IMR-90 (cell line): ENCODE results near the gene SIGLEC6. TPM values are rescaled to one million over a fixed set of nuclear protein-coding genes. Genes with fewer than 3 reads are reported as not detected.
A peak's percentile ranks its signal among the peaks of the same experiment; 100 is the strongest.

ENCODE experiments used
- ATAC-seq: fragments of 200-7000 bp; cut with Tn5 transposase; 2 replicates; pipeline ENCODE4 v1.9.1; 2020; ENCODE audit warnings: low read depth, mild to moderate bottlenecking, moderate library complexity
- BruUV-seq: library from RNA; stranded (reverse); fragments of 400-500 nt; replicated peaks from 2 replicates; lab custom pipeline; 2021; lab: Mats Ljungman, UMichigan
- CTCF ChIA-PET: fragments of 300-600 bp; formaldehyde crosslinking; extraction: SDS; loops from one replicate; lab custom pipeline; 2021; ENCODE audit warnings: antibody characterized with exemption; lab: Yijun Ruan, JAX
- POLR2A ChIA-PET: fragments of 300-600 bp; sonication (Branson Sonifier 250); formaldehyde crosslinking; loops from one replicate; lab custom pipeline; 2022; ENCODE audit warnings: antibody characterized with exemption; ENCODE audit not compliant: unreplicated experiment; lab: Charles Lee
- DNase-seq: peaks from one replicate; pipeline ENCODE4 v3.0.0; 2013
- H2AFZ ChIP-seq: replicated peaks from 2 replicates; pipeline ENCODE3; 2013; ENCODE audit warnings: low read length, mild to moderate bottlenecking; ENCODE audit not compliant: poor library complexity
- H2AK5ac ChIP-seq: 2 replicates; pipeline ENCODE4 v1.6.1; 2013; ENCODE audit warnings: low read depth, low read length, inconsistent platforms
- H2AK9ac ChIP-seq: replicated peaks from 2 replicates; pipeline ENCODE3; 2013; ENCODE audit warnings: mild to moderate bottlenecking, low read depth, low read length, moderate library complexity; ENCODE audit not compliant: poor library complexity
- H2BK120ac ChIP-seq: 2 replicates; pipeline ENCODE4 v1.6.1; 2013; ENCODE audit warnings: low read depth, low read length, inconsistent platforms
- H2BK15ac ChIP-seq: 3 replicates; pipeline ENCODE4 v1.6.1; 2013; ENCODE audit warnings: low read depth, low read length, inconsistent platforms
- H2BK20ac ChIP-seq: 2 replicates; pipeline ENCODE4 v1.6.1; 2013; ENCODE audit warnings: low read depth, mild to moderate bottlenecking, inconsistent platforms, low read length, moderate library complexity
- H2BK5ac ChIP-seq: 2 replicates; pipeline ENCODE4 v1.6.1; 2013; ENCODE audit warnings: mild to moderate bottlenecking, low read depth, low read length, inconsistent platforms; ENCODE audit not compliant: poor library complexity, severe bottlenecking
- H3K14ac ChIP-seq: replicated peaks from 2 replicates; pipeline ENCODE4 v1.6.1; 2013; ENCODE audit warnings: low read depth, low read length, inconsistent platforms
- H3K18ac ChIP-seq: 2 replicates; pipeline ENCODE4 v1.6.1; 2013; ENCODE audit warnings: low read depth, low read length, control low read depth
- H3K23ac ChIP-seq: 2 replicates; pipeline ENCODE4 v1.6.1; 2013; ENCODE audit warnings: low read depth, low read length, inconsistent platforms
- H3K27ac ChIP-seq: 2 replicates; pipeline ENCODE4 v1.5.1; 2013; ENCODE audit warnings: mild to moderate bottlenecking, control low read depth, low read length; ENCODE audit not compliant: insufficient read depth
- H3K27me3 ChIP-seq: 2 replicates; pipeline ENCODE4 v1.6.1; 2013; ENCODE audit warnings: low read length; ENCODE audit not compliant: control insufficient read depth, insufficient read depth
- H3K36me3 ChIP-seq: 2 replicates; pipeline ENCODE4 v1.6.1; 2013; ENCODE audit warnings: low read length, mixed read lengths; ENCODE audit not compliant: control insufficient read depth, insufficient read depth
- H3K4ac ChIP-seq: 2 replicates; pipeline ENCODE4 v1.6.1; 2013; ENCODE audit warnings: low read depth, low read length, inconsistent platforms
- H3K4me1 ChIP-seq: 2 replicates; pipeline ENCODE4 v1.6.1; 2013; ENCODE audit warnings: low read length, mixed read lengths; ENCODE audit not compliant: control insufficient read depth, insufficient read depth
- H3K4me2 ChIP-seq: 2 replicates; pipeline ENCODE4 v1.6.1; 2013; ENCODE audit warnings: low read depth, mild to moderate bottlenecking, control low read depth, low read length, moderate library complexity
- H3K4me3 ChIP-seq: 2 replicates; pipeline ENCODE4 v1.5.1; 2013; ENCODE audit warnings: low read depth, mild to moderate bottlenecking, control low read depth, low read length, moderate library complexity; ENCODE audit not compliant: insufficient read depth
- H3K56ac ChIP-seq: 2 replicates; pipeline ENCODE4 v1.6.1; 2013; ENCODE audit warnings: low read length, inconsistent platforms; ENCODE audit not compliant: insufficient read depth; ENCODE audit errors: extremely low read depth
- H3K79me1 ChIP-seq, 2 experiments: 2 replicates each; pipeline ENCODE4 v1.6.1; 2013; ENCODE audit warnings: low read length in 2 of 2, inconsistent platforms in 1 of 2, low read depth in 1 of 2
- H3K9ac ChIP-seq: 2 replicates; pipeline ENCODE4 v1.6.1; 2013; ENCODE audit warnings: low read depth, low read length, control low read depth
- H3K9me1 ChIP-seq: 2 replicates; pipeline ENCODE4 v1.6.1; 2013; ENCODE audit warnings: low read length, inconsistent platforms; ENCODE audit not compliant: insufficient read depth
- H3K9me3 ChIP-seq: 2 replicates; pipeline ENCODE4 v1.6.1; 2013; ENCODE audit warnings: low read length; ENCODE audit not compliant: control insufficient read depth, insufficient read depth
- H4K20me1 ChIP-seq: 2 replicates; pipeline ENCODE4 v1.6.1; 2013; ENCODE audit warnings: low read length, inconsistent platforms; ENCODE audit not compliant: insufficient read depth
- H4K5ac ChIP-seq: 2 replicates; pipeline ENCODE4 v1.6.1; 2013; ENCODE audit warnings: mild to moderate bottlenecking, low read depth, low read length, control low read depth
- H4K8ac ChIP-seq, 2 experiments: 2 replicates each; pipeline ENCODE4 v1.6.1; 2013; ENCODE audit warnings: low read depth in 2 of 2, low read length in 2 of 2, control low read depth in 1 of 2, inconsistent platforms in 1 of 2
- H4K91ac ChIP-seq: 2 replicates; pipeline ENCODE4 v1.6.1; 2013; ENCODE audit warnings: low read depth, low read length, inconsistent platforms; ENCODE audit not compliant: insufficient read depth
- BHLHE40 ChIP-seq: fragments of 150-350 bp; IDR thresholded peaks from 2 replicates; pipeline ENCODE4 v1.6.1; 2016; ENCODE audit warnings: mild to moderate bottlenecking, low read depth, low read length
- CEBPB ChIP-seq: IDR thresholded peaks from 2 replicates; pipeline ENCODE4 v1.6.1; 2012; ENCODE audit warnings: low read depth, low read length, improper control_type of control experiment
- CHD1 ChIP-seq: IDR thresholded peaks from 2 replicates; pipeline ENCODE4 v1.6.1; 2012; ENCODE audit warnings: low read depth, low read length, improper control_type of control experiment
- CTCF ChIP-seq: conservative IDR thresholded peaks from 2 replicates; pipeline ENCODE4 v1.5.1; 2012; ENCODE audit warnings: mild to moderate bottlenecking, low read depth, low read length, improper control_type of control experiment
- ELK1 ChIP-seq: fragments of 150-350 bp; IDR thresholded peaks from 2 replicates; pipeline ENCODE4 v1.6.1; 2016; ENCODE audit warnings: low read depth, mild to moderate bottlenecking, low read length, moderate library complexity, borderline replicate concordance
- FOS ChIP-seq: fragments of 150-350 bp; IDR thresholded peaks from 2 replicates; pipeline ENCODE4 v1.6.1; 2016; ENCODE audit warnings: low read depth, low read length
- MAFK ChIP-seq: IDR thresholded peaks from 2 replicates; pipeline ENCODE4 v1.6.1; 2012; ENCODE audit warnings: low read depth, low read length, improper control_type of control experiment
- MXI1 ChIP-seq: IDR thresholded peaks from 2 replicates; pipeline ENCODE4 v1.6.1; 2012; ENCODE audit warnings: low read depth, mild to moderate bottlenecking, low read length, moderate library complexity, borderline replicate concordance
- NFE2L2 ChIP-seq: fragments of 150-350 bp; IDR thresholded peaks from 2 replicates; pipeline ENCODE4 v1.6.1; 2016; ENCODE audit warnings: low read depth, mild to moderate bottlenecking, low read length
- POLR2A ChIP-seq: IDR thresholded peaks from 2 replicates; pipeline ENCODE4 v1.6.1; 2012; ENCODE audit warnings: mild to moderate bottlenecking, low read depth, low read length
- RAD21 ChIP-seq: IDR thresholded peaks from 2 replicates; pipeline ENCODE4 v1.6.1; 2012; ENCODE audit warnings: low read length, improper control_type of control experiment
- RCOR1 ChIP-seq: IDR thresholded peaks from 2 replicates; pipeline ENCODE4 v1.6.1; 2012; ENCODE audit warnings: mild to moderate bottlenecking, low read length, improper control_type of control experiment; ENCODE audit not compliant: insufficient replicate concordance
- RFX5 ChIP-seq: IDR thresholded peaks from 2 replicates; pipeline ENCODE4 v1.8.0; 2012; ENCODE audit warnings: low read depth, mild to moderate bottlenecking, low read length, moderate library complexity
- SMC3 ChIP-seq: fragments of 150-350 bp; IDR thresholded peaks from 2 replicates; pipeline ENCODE4 v1.6.1; 2016; ENCODE audit warnings: low read depth, mild to moderate bottlenecking, antibody characterized with exemption, low read length, moderate library complexity
- USF2 ChIP-seq: fragments of 150-350 bp; IDR thresholded peaks from 2 replicates; pipeline ENCODE4 v1.6.1; 2017; ENCODE audit warnings: mild to moderate bottlenecking, antibody characterized with exemption, low read length, low read depth
- WGBS, 2 experiments: methylation state at CpG; one replicate each; pipeline versions ENCODE4 v1.1.5 to v1.1.7; 2013; ENCODE audit warnings: missing lambda C conversion rate in 2 of 2; ENCODE audit not compliant: insufficient read length in 1 of 2; ENCODE audit errors: extremely low coverage in 2 of 2; 5-methylcytosine and 5-hydroxymethylcytosine counted together
- dilution Hi-C: fragments of 300-500 bp; cut with HindIII; formaldehyde crosslinking; loops from one replicate; pipeline ENCODE4 v1.14.3; 2018; ENCODE audit warnings: low sequenced_read_pairs; ENCODE audit not compliant: unreplicated experiment
- in situ Hi-C: fragments of 300-500 bp; cut with MboI; formaldehyde crosslinking; loops from 3 replicates; pipeline ENCODE4 v1.14.3; 2019; ENCODE audit warnings: low sequenced_read_pairs, inconsistent platforms, mixed read lengths
- intact Hi-C: fragments of 100-400 bp; cut with micrococcal nuclease; formaldehyde crosslinking; loops from 2 replicates; pipeline ENCODE4 v1.10.0; 2022
- polyA plus RNA-seq, 3 experiments: library from polyadenylated mRNA; depleted of rRNA; stranded (reverse); fragments of >200 nt; gene quantifications; 2 replicates each; pipeline ENCODE4 v1.2.3, GENCODE V29; 2012; ENCODE audit warnings: low replicate concordance in 1 of 3
- total RNA-seq: library from RNA; depleted of rRNA; stranded (reverse); fragments of >200 nt; gene quantifications from 2 replicates; pipeline ENCODE4 v1.2.3, GENCODE V29; 2012

Gene SIGLEC6
- total and polyA plus RNA-seq, 2 of the 4 experiments (the other 2 are of a cell fraction): not detected

GRCh38 chr19:51471527-51471926 is 59.9 kb downstream of the SIGLEC6 start:
- H4K20me1 ChIP-seq: no peaks in the 10 kb centered on the region
- in situ Hi-C loops: loop anchor here (5.0 kb wide), 1 partner anchor 186 kb away; no protein-coding TSS in a partner anchor
- no peak overlapping the region for H4K8ac ChIP-seq
- H4K5ac ChIP-seq: no peak overlapping the region
- no peaks in the 10 kb centered on the region for H3K9me1 ChIP-seq
- H3K4me3 ChIP-seq: no peak overlapping the region
- H3K4ac ChIP-seq: no peak overlapping the region
- WGBS, 2 experiments: no CpG with 5 or more reads among the region's 1 CpG
- ChIA-PET POLR2A (no interaction called here), CTCF (interaction anchor here (0.6 to 3.4 kb wide), 2 partner anchors 133 to 187 kb away, joined by 3 to 27 read pairs; no protein-coding TSS in a partner anchor)
- no peak overlapping the region for H2BK120ac ChIP-seq
- intact Hi-C loops: no loop called here
- no peak overlapping the region for H3K56ac ChIP-seq
- no peak overlapping the region for H3K23ac ChIP-seq
- H3K18ac ChIP-seq: no peak overlapping the region
- no peak overlapping the region for H2BK20ac ChIP-seq
- no peaks in the 10 kb centered on the region for H3K27me3 ChIP-seq
- dilution Hi-C loops: no loop called here
- H3K4me2 ChIP-seq: no peak overlapping the region
- no peak overlapping the region for H3K27ac ChIP-seq
- no peak overlapping the region for H3K9ac ChIP-seq
- TF ChIP-seq MAFK (peak; percentile 63; the same call in 1 of the 2 replicates), USF2 (no peak), MXI1 (no peak), FOS (no peak), NFE2L2 (peak; percentile 59; the same call in 1 of the 2 replicates), RFX5 (no peak), CTCF (no peak), BHLHE40 (no peak), RCOR1 (no peak), ELK1 (no peak), RAD21 (no peak), SMC3 (no peak), CEBPB (no peak), POLR2A (no peak), CHD1 (no peak)
- H3K9me3 ChIP-seq: no peaks in the 10 kb centered on the region
- no peak overlapping the region for H2AK5ac ChIP-seq
- H4K91ac ChIP-seq: no peak overlapping the region
- no peak overlapping the region for H2BK5ac ChIP-seq
- H3K36me3 ChIP-seq: no peaks in the 10 kb centered on the region
- H2AK9ac ChIP-seq: no peak overlapping the region
- H2AFZ ChIP-seq: no peak overlapping the region
- H3K14ac ChIP-seq: no peak overlapping the region
- no peak overlapping the region for H2BK15ac ChIP-seq
- ATAC-seq: no peak
- no TSS peak for BruUV-seq
- no peaks in the 10 kb centered on the region for H3K4me1 ChIP-seq
- no peak for DNase-seq
- no peaks in the 10 kb centered on the region for H3K79me1 ChIP-seq
